Liver (tissue), 9 donors: ENCODE measurements around the gene CH25H. TPM values are rescaled to one million over a fixed set of nuclear protein-coding genes. Genes with fewer than 3 reads are reported as not detected.
A peak's percentile ranks its signal among the peaks of the same experiment; 100 is the strongest.
"Not testable (repeated sequence)": the region's sequence is repeated elsewhere in the genome, so short reads cannot be mapped to it uniquely, and the experiment has no call there.

ENCODE experiments used
- DNase-seq: peaks from one replicate; pipeline ENCODE4 v3.0.0-alpha.2; 2017; ENCODE audit warnings: low spot score
- H3K27ac ChIP-seq, 2 donors: one replicate each; pipeline ENCODE4 v1.7.0; 2013; ENCODE audit warnings: inconsistent platforms in 2 of 2, low read length in 2 of 2, control low read depth in 1 of 2, low read depth in 1 of 2, mild to moderate bottlenecking in 1 of 2
- H3K27me3 ChIP-seq, 4 donors: one replicate each; pipeline versions ENCODE4 v1.6.1 to v1.7.0; 2013; ENCODE audit warnings: low read length in 3 of 4, inconsistent platforms in 1 of 4, mild to moderate bottlenecking in 1 of 4, moderate library complexity in 1 of 4; ENCODE audit not compliant: control insufficient read depth in 4 of 4, insufficient read depth in 4 of 4
- H3K36me3 ChIP-seq, 4 donors: one replicate each; pipeline versions ENCODE4 v1.6.1 to v1.7.0; 2013; ENCODE audit warnings: low read length in 3 of 4, mild to moderate bottlenecking in 3 of 4, low read depth in 1 of 4, moderate library complexity in 1 of 4; ENCODE audit not compliant: control insufficient read depth in 4 of 4, insufficient read depth in 3 of 4
- H3K4me1 ChIP-seq, 4 donors: one replicate each; pipeline versions ENCODE4 v1.6.1 to v1.7.0; 2013; ENCODE audit warnings: low read length in 3 of 4, mild to moderate bottlenecking in 3 of 4, moderate library complexity in 1 of 4; ENCODE audit not compliant: control insufficient read depth in 4 of 4, insufficient read depth in 4 of 4
- H3K4me3 ChIP-seq, 3 donors: one replicate each; pipeline versions ENCODE4 v1.6.1 to v1.7.0; 2013; ENCODE audit warnings: low read length in 3 of 3, control low read depth in 1 of 3, low read depth in 1 of 3, mild to moderate bottlenecking in 1 of 3
- H3K9ac ChIP-seq, 2 donors: one replicate each; pipeline ENCODE4 v1.7.0; 2013; ENCODE audit warnings: low read length in 2 of 2, mild to moderate bottlenecking in 2 of 2, moderate library complexity in 2 of 2, control low read depth in 1 of 2, low read depth in 1 of 2
- H3K9me3 ChIP-seq, 4 donors: one replicate each; pipeline versions ENCODE4 v1.6.1 to v1.7.0; 2013; ENCODE audit warnings: low read length in 3 of 4; ENCODE audit not compliant: control insufficient read depth in 4 of 4
- ATF3 ChIP-seq: IDR thresholded peaks from 2 replicates; pipeline ENCODE4 v1.6.1; 2016; ENCODE audit warnings: antibody characterized with exemption
- EGR1 ChIP-seq, 2 donors: IDR thresholded peaks; 2 replicates each; pipeline ENCODE4 v1.6.1; 2016 to 2018; ENCODE audit warnings: antibody characterized with exemption in 2 of 2, low read depth in 2 of 2
- FOXA1 ChIP-seq: IDR thresholded peaks from 2 replicates; pipeline ENCODE4 v1.6.1; 2016; ENCODE audit warnings: antibody characterized with exemption
- FOXA2 ChIP-seq: IDR thresholded peaks from 2 replicates; pipeline ENCODE4 v1.6.1; 2016; ENCODE audit warnings: antibody characterized with exemption
- GABPA ChIP-seq, 2 donors: IDR thresholded peaks in 1 of 2; conservative IDR thresholded peaks in 1 of 2; 2 replicates each; pipeline ENCODE4 v1.6.1; 2016; ENCODE audit warnings: antibody characterized with exemption in 2 of 2, mild to moderate bottlenecking in 1 of 2, moderate library complexity in 1 of 2
- HNF4A ChIP-seq, 2 donors: conservative IDR thresholded peaks; 2 replicates each; pipeline ENCODE4 v1.6.1; 2016; ENCODE audit warnings: antibody characterized with exemption in 2 of 2, mild to moderate bottlenecking in 2 of 2
- HNF4G ChIP-seq: IDR thresholded peaks from 2 replicates; pipeline ENCODE4 v1.6.1; 2016; ENCODE audit warnings: antibody characterized with exemption
- JUND ChIP-seq, 2 donors: IDR thresholded peaks; 2 replicates each; pipeline ENCODE4 v1.6.1; 2016; ENCODE audit warnings: antibody characterized with exemption in 2 of 2
- MAX ChIP-seq: IDR thresholded peaks from 2 replicates; pipeline ENCODE4 v1.6.1; 2016; ENCODE audit warnings: antibody characterized with exemption
- NR2F2 ChIP-seq: IDR thresholded peaks from 2 replicates; pipeline ENCODE4 v1.6.1; 2016; ENCODE audit warnings: antibody characterized with exemption
- RAD21 ChIP-seq, 2 donors: IDR thresholded peaks; 2 replicates each; pipeline ENCODE4 v1.6.1; 2016; ENCODE audit warnings: antibody characterized with exemption in 2 of 2, mild to moderate bottlenecking in 2 of 2
- RXRA ChIP-seq, 2 donors: IDR thresholded peaks; 2 replicates each; pipeline ENCODE4 v1.6.1; 2017 to 2018; ENCODE audit warnings: antibody characterized with exemption in 2 of 2, mild to moderate bottlenecking in 1 of 2
- SP1 ChIP-seq: IDR thresholded peaks from 2 replicates; pipeline ENCODE4 v1.6.1; 2018; ENCODE audit warnings: antibody characterized with exemption, mild to moderate bottlenecking
- TAF1 ChIP-seq: conservative IDR thresholded peaks from 2 replicates; pipeline ENCODE4 v1.6.1; 2016; ENCODE audit warnings: antibody characterized with exemption, mild to moderate bottlenecking
- YY1 ChIP-seq: IDR thresholded peaks from 2 replicates; pipeline ENCODE4 v1.6.1; 2016; ENCODE audit warnings: antibody characterized with exemption, mild to moderate bottlenecking
- WGBS: extraction: QIAGEN DNeasy Blood & Tissue Kit; methylation state at CpG from one replicate; pipeline ENCODE4 v1.1.7; 2013; 5-methylcytosine and 5-hydroxymethylcytosine counted together
- polyA plus RNA-seq, 2 donors: library from polyadenylated mRNA; stranded (reverse) in 1 of 2; unstranded in 1 of 2; fragments of 200-250 nt in 1 of 2; fragments of >200 nt in 1 of 2; fragmentation: Nextera tagmentation in 1 of 2; extraction: Ambion mirVana in 1 of 2; gene quantifications; one replicate each; pipeline versions ENCODE4 v1.2.1 to v1.2.3, GENCODE V29; 2013 to 2015
- total RNA-seq, 2 donors: library from RNA; depleted of rRNA; stranded (reverse); fragments of >200 nt; gene quantifications; one replicate each; pipeline ENCODE4 v1.2.3, GENCODE V29; 2014
- TF ChIP-seq, protein P1 (sequence below): IDR thresholded peaks from 2 replicates; pipeline ENCODE4 v1.6.1; 2016; ENCODE audit warnings: antibody characterized with exemption
- TF ChIP-seq, protein P2 (sequence below): fragments of 150-350 bp; IDR thresholded peaks from 2 replicates; pipeline ENCODE4 v1.5.1; 2017; ENCODE audit warnings: improper control_type of control experiment, low read depth, low read length; ENCODE audit not compliant: missing input control
- donor health status: healthy.
- donor health status: healthy.
- donor health status: healthy.
- donor health status: healthy.
- donor health status: healthy.

CH25H gene
- total and polyA plus RNA-seq, 4 donors: 0.08 to 0.33 (median 0.25) TPM; not detected in 1

DNA sequence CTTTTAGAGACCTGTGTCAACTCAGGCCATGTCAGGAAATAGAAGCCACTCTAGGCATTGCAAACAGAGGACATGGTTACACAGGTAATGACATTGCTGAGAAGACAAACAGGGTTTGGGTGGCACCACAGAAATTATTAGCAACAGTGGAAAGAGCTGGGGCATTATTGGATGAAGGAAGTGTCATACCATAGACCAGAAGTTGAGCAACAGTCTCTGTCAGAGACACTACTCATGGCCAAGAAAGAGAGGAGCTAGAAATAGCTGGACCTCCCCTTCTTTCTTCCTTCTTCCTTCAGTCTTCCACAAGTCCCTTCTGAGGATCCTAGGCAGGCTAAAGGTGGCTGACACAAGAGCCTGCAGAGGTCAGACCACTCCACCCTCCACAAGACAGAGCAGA lies 48.7 kb upstream of the CH25H start:
- Histone ChIP-seq H3K9me3 (no peaks in the 10 kb centered on the region), H3K27ac (no peak overlapping the region)

GRCh38 chr10:89255091-89255579 lies 48.0 kb upstream of the CH25H start:
- H3K36me3 ChIP-seq, H3K9me3 ChIP-seq, H3K27ac ChIP-seq: not testable (repeated sequence)

More for the DNA sequence above, 48.7 kb upstream of the CH25H start:
- Histone ChIP-seq H3K9ac (no peak overlapping the region), H3K4me1 (peaks cover 0 to 10% (median 7%) of the 10 kb centered on the region in 4 donors), H3K27me3 (no peaks in the 10 kb centered on the region), H3K4me3 (no peak overlapping the region), H3K36me3 (no peaks in the 10 kb centered on the region)
- DNase-seq: no peak
- no peak for TF ChIP-seq YY1
- no peak for TF ChIP-seq EGR1 (IDR thresholded peaks at IDR 0.05; ENCODE audit: low read depth in 2 of 2)
- TF ChIP-seq MAX: no peak
- TF ChIP-seq HNF4G: no peak
- TF ChIP-seq FOXA1: no peak

GRCh38 chr10:89252225-89252585 lies 45.1 kb upstream of the CH25H start:
- H3K36me3 ChIP-seq: no peaks in the 10 kb centered on the region
- no peak for TF ChIP-seq YY1
- no peak for TF ChIP-seq ATF3
- TF ChIP-seq GABPA (IDR thresholded peaks at IDR 0.05 in 1 of 2, conservative IDR thresholded peaks at IDR 0.05 in 1 of 2): no peak
- no peaks in the 10 kb centered on the region for H3K9me3 ChIP-seq
- no peak for DNase-seq
- no peak overlapping the region for H3K27ac ChIP-seq
- no peak overlapping the region for H3K4me3 ChIP-seq
- WGBS: 91% methylated on average over 2 of the region's 2 CpGs
- no peaks in the 10 kb centered on the region for H3K27me3 ChIP-seq
- H3K4me1 ChIP-seq: peaks cover 1 to 11% (median 10%) of the 10 kb centered on the region in 4 donors
- H3K9ac ChIP-seq: no peak overlapping the region

More at GRCh38 chr10:89255091-89255579, 48.0 kb upstream of the CH25H start:
- H3K4me1 ChIP-seq: peaks cover 1 to 11% (median 10%) of the 10 kb centered on the region in 4 donors
- not testable (repeated sequence) for H3K27me3 ChIP-seq, DNase-seq, H3K4me3 ChIP-seq, H3K9ac ChIP-seq
- WGBS: 82% methylated on average over 2 of the region's 2 CpGs

- DNase-seq: peak; percentile 86
- WGBS: under 1% methylated on average over 53 of the region's 53 CpGs
- peak within 1 kb of the TSS; percentile 84 to 86 for H3K27ac ChIP-seq
- peak within 1 kb of the TSS; percentile 74 to 98 (median 81) for H3K4me3 ChIP-seq
- no peaks in the 10 kb centered on the region for H3K27me3 ChIP-seq
- no peaks in the 10 kb centered on the region for H3K9me3 ChIP-seq
- H3K36me3 ChIP-seq: no peaks in the 10 kb centered on the region
- H3K4me1 ChIP-seq: peaks cover 1 to 11% (median 10%) of the 10 kb centered on the region in 4 donors
- peak within 1 kb of the TSS; percentile 64 to 78 for H3K9ac ChIP-seq
- TF ChIP-seq YY1 (peak; percentile 91), HNF4A (conservative IDR thresholded peaks at IDR 0.05) (peak; percentile 55 to 67), FOXA2 (no peak), RAD21 (IDR thresholded peaks at IDR 0.05) (peak; percentile 46 to 58), TAF1 (peak; percentile 72), NR2F2 (peak; percentile 61), RXRA (IDR thresholded peaks at IDR 0.05) (peak; percentile 93 to 96), GABPA (IDR thresholded peaks at IDR 0.05 in 1 of 2, conservative IDR thresholded peaks at IDR 0.05 in 1 of 2) (peak in 1 of 2 donors; percentile 51), FOXA1 (no peak), SP1 (peak; percentile 83), MAX (peak; percentile 94), EGR1 (IDR thresholded peaks at IDR 0.05; ENCODE audit: low read depth in 2 of 2) (peak; percentile 72 to 81), HNF4G (no peak), ATF3 (no peak), JUND (IDR thresholded peaks at IDR 0.05) (peak; percentile 27 to 42)
- TF ChIP-seq, protein P1, sequence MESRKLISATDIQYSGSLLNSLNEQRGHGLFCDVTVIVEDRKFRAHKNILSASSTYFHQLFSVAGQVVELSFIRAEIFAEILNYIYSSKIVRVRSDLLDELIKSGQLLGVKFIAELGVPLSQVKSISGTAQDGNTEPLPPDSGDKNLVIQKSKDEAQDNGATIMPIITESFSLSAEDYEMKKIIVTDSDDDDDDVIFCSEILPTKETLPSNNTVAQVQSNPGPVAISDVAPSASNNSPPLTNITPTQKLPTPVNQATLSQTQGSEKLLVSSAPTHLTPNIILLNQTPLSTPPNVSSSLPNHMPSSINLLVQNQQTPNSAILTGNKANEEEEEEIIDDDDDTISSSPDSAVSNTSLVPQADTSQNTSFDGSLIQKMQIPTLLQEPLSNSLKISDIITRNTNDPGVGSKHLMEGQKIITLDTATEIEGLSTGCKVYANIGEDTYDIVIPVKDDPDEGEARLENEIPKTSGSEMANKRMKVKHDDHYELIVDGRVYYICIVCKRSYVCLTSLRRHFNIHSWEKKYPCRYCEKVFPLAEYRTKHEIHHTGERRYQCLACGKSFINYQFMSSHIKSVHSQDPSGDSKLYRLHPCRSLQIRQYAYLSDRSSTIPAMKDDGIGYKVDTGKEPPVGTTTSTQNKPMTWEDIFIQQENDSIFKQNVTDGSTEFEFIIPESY: peak; percentile 50
- TF ChIP-seq, protein P2, sequence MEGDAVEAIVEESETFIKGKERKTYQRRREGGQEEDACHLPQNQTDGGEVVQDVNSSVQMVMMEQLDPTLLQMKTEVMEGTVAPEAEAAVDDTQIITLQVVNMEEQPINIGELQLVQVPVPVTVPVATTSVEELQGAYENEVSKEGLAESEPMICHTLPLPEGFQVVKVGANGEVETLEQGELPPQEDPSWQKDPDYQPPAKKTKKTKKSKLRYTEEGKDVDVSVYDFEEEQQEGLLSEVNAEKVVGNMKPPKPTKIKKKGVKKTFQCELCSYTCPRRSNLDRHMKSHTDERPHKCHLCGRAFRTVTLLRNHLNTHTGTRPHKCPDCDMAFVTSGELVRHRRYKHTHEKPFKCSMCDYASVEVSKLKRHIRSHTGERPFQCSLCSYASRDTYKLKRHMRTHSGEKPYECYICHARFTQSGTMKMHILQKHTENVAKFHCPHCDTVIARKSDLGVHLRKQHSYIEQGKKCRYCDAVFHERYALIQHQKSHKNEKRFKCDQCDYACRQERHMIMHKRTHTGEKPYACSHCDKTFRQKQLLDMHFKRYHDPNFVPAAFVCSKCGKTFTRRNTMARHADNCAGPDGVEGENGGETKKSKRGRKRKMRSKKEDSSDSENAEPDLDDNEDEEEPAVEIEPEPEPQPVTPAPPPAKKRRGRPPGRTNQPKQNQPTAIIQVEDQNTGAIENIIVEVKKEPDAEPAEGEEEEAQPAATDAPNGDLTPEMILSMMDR: no peak
Observed at GRCh38 chr10:89251409-89252224, 44.5 kb upstream of the CH25H start, which contains the start of gene LIPA. Gene LIPA (minus strand): TSS chr10:89251775. CDS start chr10:89247648, 4,127 bp downstream.
